ENCODE results near the gene MMP14. TPM values are rescaled to one million over a fixed set of nuclear protein-coding genes. Genes with fewer than 3 reads are reported as not detected.
A peak's percentile ranks its signal among the peaks of the same experiment; 100 is the strongest.
"Not testable (repeated sequence)": the region's sequence is repeated elsewhere in the genome, so short reads cannot be mapped to it uniquely, and the experiment has no call there.

The MMP14 gene
- total RNA-seq, 1 donor, result 188 TPM

GRCh38 chr14:22846811-22847307 is 10.5 kb downstream of the MMP14 start:
- H3K4me3 ChIP-seq (ENCODE audit: low read depth, low read length), result no peak overlapping the region
- TF ChIP-seq CTCF (IDR thresholded peaks at IDR 0.05; ENCODE audit: insufficient read depth, low read depth, low read length), result no peak
- no peak for DNase-seq (ENCODE audit: low read depth)

DNA sequence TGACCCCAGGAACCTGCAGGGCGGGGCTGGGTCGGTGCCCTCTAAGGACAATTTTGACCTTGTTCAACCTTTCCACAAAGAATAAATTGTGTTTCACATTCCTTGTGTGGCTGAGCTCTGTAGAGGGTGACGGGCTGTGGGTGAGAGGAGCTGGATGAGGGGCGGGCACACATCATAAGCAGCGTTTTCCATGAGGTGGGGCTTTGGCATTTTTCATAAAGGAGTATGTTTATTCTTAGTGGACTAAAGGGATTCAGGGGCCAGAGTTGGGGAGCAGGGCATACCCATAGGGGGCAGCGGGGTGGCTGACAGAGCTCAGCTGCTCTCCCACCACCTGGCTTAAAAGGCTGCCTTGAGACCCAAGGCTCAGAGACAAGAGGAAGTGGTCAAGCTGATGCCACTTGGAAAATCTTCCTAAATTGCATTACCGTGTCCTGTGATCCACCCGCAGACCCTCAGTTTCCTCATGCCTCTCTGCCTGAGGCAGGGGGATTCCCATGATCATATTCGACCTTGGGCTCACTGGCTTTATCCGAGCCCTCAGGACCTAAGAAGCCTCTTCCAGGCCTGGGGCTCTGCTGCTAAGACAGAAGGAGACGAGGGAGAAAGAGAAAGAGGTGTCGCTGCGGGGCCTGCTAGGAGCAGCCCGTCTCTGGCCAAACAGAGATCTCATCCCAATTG is 11.4 kb downstream of the MMP14 start:
- H3K4me3 ChIP-seq (ENCODE audit: low read depth, low read length), result peak overlapping the region; percentile 8
- peak; percentile 90 for DNase-seq (ENCODE audit: low read depth)
- no peak for TF ChIP-seq CTCF (IDR thresholded peaks at IDR 0.05; ENCODE audit: insufficient read depth, low read depth, low read length)

DNA sequence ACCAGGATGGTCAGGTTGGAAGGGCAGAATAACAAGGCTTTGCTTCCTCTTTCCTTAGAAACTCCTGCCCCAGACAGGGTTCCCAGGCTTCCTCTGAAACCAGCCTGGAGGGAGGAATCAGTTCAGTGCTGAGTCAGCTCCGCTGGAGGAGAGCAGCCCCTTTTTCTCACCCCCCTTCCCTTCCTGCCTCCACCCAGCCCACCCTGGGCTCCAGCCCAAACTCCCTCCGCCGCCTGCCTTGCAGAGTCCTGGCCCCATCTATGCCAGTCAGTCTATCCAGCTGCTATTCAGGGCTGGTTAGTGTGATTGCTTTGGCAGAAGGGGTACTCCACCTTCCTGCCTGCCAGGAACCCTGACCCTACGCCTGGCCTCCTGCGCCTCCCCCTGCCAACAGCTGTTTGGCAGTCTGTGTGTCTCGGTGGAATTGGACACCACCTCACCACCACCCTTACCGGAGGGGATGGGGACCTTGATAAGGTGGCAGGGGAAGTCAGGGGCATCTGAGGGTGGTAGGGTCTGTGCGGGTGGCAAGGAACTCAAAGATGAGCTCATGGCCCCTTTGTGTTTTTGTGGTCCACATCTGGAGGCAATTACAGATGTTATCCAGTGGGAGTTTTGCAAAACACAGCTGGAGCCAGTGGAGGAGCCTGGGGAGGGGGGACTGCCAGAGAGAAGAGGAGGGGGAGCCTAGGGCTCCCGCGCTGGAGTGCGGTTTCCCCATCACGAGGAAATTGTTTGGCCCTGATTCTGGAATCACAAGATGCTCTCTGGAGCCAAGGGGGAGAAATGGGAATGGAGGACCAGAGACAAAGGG is 12.2 kb downstream of the MMP14 start:
- DNase-seq (ENCODE audit: low read depth), result peak; percentile 98
- no peak overlapping the region for H3K4me3 ChIP-seq (ENCODE audit: low read depth, low read length)
- no peak for TF ChIP-seq CTCF (IDR thresholded peaks at IDR 0.05; ENCODE audit: insufficient read depth, low read depth, low read length)

- DNase-seq (ENCODE audit: low read depth), result peak; percentile 38
- no peak for TF ChIP-seq CTCF (IDR thresholded peaks at IDR 0.05; ENCODE audit: insufficient read depth, low read depth, low read length)
- no peak overlapping the region for H3K4me3 ChIP-seq (ENCODE audit: low read depth, low read length)
Measured at GRCh38 chr14:22849212-22849819, 12.9 kb downstream of the MMP14 start.

GRCh38 chr14:22850944-22851764 is 14.8 kb downstream of the MMP14 start:
- peak; percentile 90 for DNase-seq (ENCODE audit: low read depth)
- no peak overlapping the region for H3K4me3 ChIP-seq (ENCODE audit: low read depth, low read length)
- no peak for TF ChIP-seq CTCF (IDR thresholded peaks at IDR 0.05; ENCODE audit: insufficient read depth, low read depth, low read length)

DNA sequence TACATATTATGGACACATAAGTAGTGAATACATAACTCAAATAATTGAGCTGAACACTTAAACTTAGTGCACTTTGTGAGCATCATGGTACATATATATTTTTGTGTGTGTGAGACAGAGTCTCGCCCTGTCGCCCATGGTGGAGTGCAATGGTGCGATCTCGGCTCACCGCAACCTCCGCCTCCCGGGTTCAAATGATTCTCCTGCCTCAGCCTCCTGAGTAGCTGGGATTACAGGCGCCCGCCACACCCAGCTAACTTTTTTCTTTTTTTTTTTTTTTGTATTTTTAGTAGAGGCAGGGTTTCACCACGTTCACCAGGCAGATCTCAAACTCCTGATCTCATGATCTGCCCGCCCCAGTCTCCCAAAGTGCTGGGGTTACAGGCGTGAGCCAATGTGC is 15.8 kb downstream of the MMP14 start:
- not testable (repeated sequence) for DNase-seq (ENCODE audit: low read depth); H3K4me3 ChIP-seq (ENCODE audit: low read depth, low read length)
